ENCODE measurements around the gene CYSLTR2. TPM values are rescaled to one million over a fixed set of nuclear protein-coding genes. Genes with fewer than 3 reads are reported as not detected.

The CYSLTR2 gene
- total RNA-seq (2021) (not detected in 2 replicates), Bru-seq, nascent RNA (not detected), BruChase-seq, experiment 1, labeled RNA remaining after a 2-hour chase (not detected), BruChase-seq, experiment 2, labeled RNA remaining after a 6-hour chase (not detected)
- long read RNA-seq, result 0 reads

- CTCF ChIA-PET, result no interaction called here
- intact Hi-C loops (cut with micrococcal nuclease; ENCODE audit: unreplicated experiment), result no loop called here
- no TSS peak for BruUV-seq (replicated peaks)
These were observed at the start of gene CYSLTR2 for GRCh38 chr13:48653472-48653939. CYSLTR2 (plus strand) TSS chr13:48653929; CDS start chr13:48706818, 52,889 bp downstream.

GRCh38 chr13:48615049-48615448 lies 38.7 kb upstream of the CYSLTR2 start:
- H3K27ac ChIP-seq, result no peak overlapping the region
- no peaks in the 10 kb centered on the region for H3K9me2 ChIP-seq (ENCODE audit: insufficient read depth)
- 0 out of 2 replicates have a peak, but pooled peaks cover 10% of the 10 kb centered on the region for H3K9me3 ChIP-seq (ENCODE audit: insufficient read depth, low read depth)
- no peaks in the 10 kb centered on the region for H4K20me1 ChIP-seq (ENCODE audit: insufficient read depth)
- H3F3A ChIP-seq (ENCODE audit: insufficient read depth, low read depth), result no peaks in the 10 kb centered on the region
- no peak for DNase-seq
- no peaks in the 10 kb centered on the region for H3K36me3 ChIP-seq (ENCODE audit: low read depth)
- H3K4me1 ChIP-seq (replicated peaks; ENCODE audit: insufficient read depth), result no peaks in the 10 kb centered on the region
- CTCF ChIA-PET, result no interaction called here
- POLR2A ChIA-PET (ENCODE audit: unreplicated experiment), result no interaction called here
- H3K4me3 ChIP-seq, result no peak overlapping the region
- intact Hi-C loops (cut with micrococcal nuclease; ENCODE audit: unreplicated experiment), result no loop called here
- no peaks in the 10 kb centered on the region for H3K79me2 ChIP-seq (ENCODE audit: low read depth)
- no peak overlapping the region for H3K4me2 ChIP-seq
- no peaks in the 10 kb centered on the region for H3K27me3 ChIP-seq (ENCODE audit: insufficient read depth, low read depth)
- no TSS peak for BruUV-seq (replicated peaks)
- TF ChIP-seq CTCF (conservative IDR thresholded peaks at IDR 0.05) (no peak), EZH2 (IDR thresholded peaks at IDR 0.05; ENCODE audit: low read depth) (no peak)
- H2AFZ ChIP-seq, result no peak overlapping the region

More at GRCh38 chr13:48653472-48653939, at the start of gene CYSLTR2:
- Histone ChIP-seq H3F3A (ENCODE audit: insufficient read depth, low read depth) (peaks cover 5% of the 10 kb centered on the region; the same call in 1 of the 2 replicates), H3K27me3 (ENCODE audit: insufficient read depth, low read depth) (no peaks in the 10 kb centered on the region), H3K9me3 (ENCODE audit: insufficient read depth, low read depth) (no peaks in the 10 kb centered on the region), H3K27ac (no peak within 1 kb of the TSS), H4K20me1 (ENCODE audit: insufficient read depth) (no peaks in the 10 kb centered on the region), H3K9me2 (ENCODE audit: insufficient read depth) (no peaks in the 10 kb centered on the region), H3K4me1 (replicated peaks; ENCODE audit: insufficient read depth) (no peaks in the 10 kb centered on the region; the same call in 1 of the 2 replicates), H3K4me3 (no peak within 1 kb of the TSS), H3K4me2 (no peak within 1 kb of the TSS), H2AFZ (no peak within 1 kb of the TSS), H3K36me3 (ENCODE audit: low read depth) (no peaks in the 10 kb centered on the region), H3K79me2 (ENCODE audit: low read depth) (no peaks in the 10 kb centered on the region)
- POLR2A ChIA-PET (ENCODE audit: unreplicated experiment), result no interaction called here
- no peak for TF ChIP-seq CTCF (conservative IDR thresholded peaks at IDR 0.05)
- no peak for TF ChIP-seq EZH2 (IDR thresholded peaks at IDR 0.05; ENCODE audit: low read depth)
- DNase-seq, result no peak

GRCh38 chr13:48618937-48619336 lies 34.8 kb upstream of the CYSLTR2 start:
- Histone ChIP-seq H3K4me3 (no peak overlapping the region), H3K9me3 (ENCODE audit: insufficient read depth, low read depth) (0 out of 2 replicates have a peak, but pooled peaks cover 10% of the 10 kb centered on the region), H2AFZ (no peak overlapping the region), H3K27ac (no peak overlapping the region), H4K20me1 (ENCODE audit: insufficient read depth) (no peaks in the 10 kb centered on the region), H3K27me3 (ENCODE audit: insufficient read depth, low read depth) (no peaks in the 10 kb centered on the region), H3K4me1 (replicated peaks; ENCODE audit: insufficient read depth) (no peaks in the 10 kb centered on the region), H3K79me2 (ENCODE audit: low read depth) (no peaks in the 10 kb centered on the region), H3F3A (ENCODE audit: insufficient read depth, low read depth) (no peaks in the 10 kb centered on the region), H3K4me2 (no peak overlapping the region), H3K36me3 (ENCODE audit: low read depth) (no peaks in the 10 kb centered on the region), H3K9me2 (ENCODE audit: insufficient read depth) (no peaks in the 10 kb centered on the region)
- POLR2A ChIA-PET (ENCODE audit: unreplicated experiment), result no interaction called here
- no peak for TF ChIP-seq CTCF (conservative IDR thresholded peaks at IDR 0.05)
- TF ChIP-seq EZH2 (IDR thresholded peaks at IDR 0.05; ENCODE audit: low read depth), result no peak
- CTCF ChIA-PET, result interaction anchor here (0.7 kb wide), 1 partner anchor 103 kb away, joined by 8 read pairs; no protein-coding TSS in a partner anchor
- DNase-seq, result no peak
- intact Hi-C loops (cut with micrococcal nuclease; ENCODE audit: unreplicated experiment), result no loop called here
- no TSS peak for BruUV-seq (replicated peaks)

Data from PC-9 (cell line).